NAMALWA (cell line): ENCODE data around the gene MRPL39.

ENCODE experiments used
- DNase-seq: peaks from one replicate; pipeline ENCODE4 v3.0.0-alpha.2; 2015; ENCODE audit warnings: low spot score

MRPL39 gene

GRCh38 chr21:25568246-25568645, 39.0 kb downstream of the MRPL39 start:
- no peak for DNase-seq

GRCh38 chr21:25567472-25567871, 39.8 kb downstream of the MRPL39 start:
- DNase-seq, result no peak

DNA sequence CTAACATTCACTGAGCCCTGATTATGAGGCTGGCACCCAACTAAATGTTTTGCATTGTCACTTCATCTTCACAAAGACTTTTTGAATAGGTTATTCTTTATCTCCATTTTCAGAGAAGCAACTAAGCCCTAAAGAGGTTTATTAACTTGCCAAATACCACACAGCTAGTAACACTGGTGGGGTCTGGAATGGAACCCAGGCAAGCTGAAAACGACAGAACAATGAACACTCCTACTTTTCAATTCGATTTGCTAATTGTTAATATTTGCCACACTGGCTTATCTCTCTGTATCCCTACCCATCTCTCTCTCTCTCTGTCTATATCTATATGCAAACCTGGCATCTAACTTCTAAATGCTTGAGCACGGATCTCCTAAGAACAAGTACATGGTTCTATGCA, 40.6 kb downstream of the MRPL39 start:
- no peak for DNase-seq

- no peak for DNase-seq
Observed at GRCh38 chr21:25565272-25566211, 41.7 kb downstream of the MRPL39 start.

- no peak for DNase-seq
Observed at GRCh38 chr21:25564349-25564948, 42.8 kb downstream of the MRPL39 start.

DNA sequence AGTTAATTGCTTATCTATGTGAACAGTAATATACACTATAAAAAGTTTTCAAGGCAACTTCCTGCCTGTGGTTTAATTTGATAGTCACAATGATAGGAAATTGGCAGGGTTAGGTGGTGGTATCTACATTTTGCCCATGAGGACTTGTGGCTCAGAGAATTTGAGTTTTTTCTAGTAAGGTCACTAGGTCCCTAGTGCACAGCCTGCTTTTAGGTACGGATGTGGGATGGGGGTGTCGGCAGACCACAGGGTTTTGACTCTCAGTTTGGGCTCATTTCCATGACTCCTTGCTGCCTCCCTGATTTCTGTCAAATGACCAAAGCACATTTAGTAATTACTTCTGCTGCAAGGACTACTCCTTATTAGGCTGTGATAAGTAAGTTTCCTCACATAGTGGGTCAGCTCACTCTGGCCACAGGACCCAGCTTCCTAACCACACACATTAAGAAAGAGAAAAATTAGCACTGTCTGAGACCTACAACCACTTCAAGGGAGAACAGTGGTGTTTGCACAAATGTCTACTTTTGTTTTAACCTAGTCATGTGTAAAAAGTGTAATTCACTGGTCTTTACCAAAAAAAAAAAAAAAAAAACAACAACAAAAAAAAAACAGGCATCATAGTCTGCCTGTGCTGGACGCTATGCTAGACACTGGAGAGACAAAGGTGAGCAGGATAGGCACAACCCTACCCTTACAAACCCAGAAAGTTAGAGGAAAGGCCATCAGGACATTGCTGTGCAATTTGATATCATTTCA, 43.7 kb downstream of the MRPL39 start:
- DNase-seq, result peak; percentile 13

DNA sequence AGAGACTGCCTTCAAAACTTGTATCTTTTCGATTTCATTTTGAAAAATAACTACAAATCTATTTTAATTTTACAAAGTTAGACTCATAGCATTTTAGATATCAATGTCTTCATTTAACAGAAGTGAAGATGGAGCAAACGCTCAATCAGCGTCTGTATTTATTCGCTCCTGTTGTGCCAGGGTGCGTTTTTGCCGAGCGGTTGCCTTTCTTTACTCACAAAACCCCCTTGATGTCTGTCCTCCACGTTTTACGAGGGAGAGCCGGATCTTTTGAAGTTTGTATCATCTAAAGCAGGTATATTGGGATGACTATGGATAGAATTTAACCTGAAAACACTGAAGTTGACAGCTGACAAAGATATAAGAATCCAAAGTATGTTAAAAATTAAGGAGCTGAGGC, 44.6 kb downstream of the MRPL39 start:
- DNase-seq, result peak; percentile 37

DNA sequence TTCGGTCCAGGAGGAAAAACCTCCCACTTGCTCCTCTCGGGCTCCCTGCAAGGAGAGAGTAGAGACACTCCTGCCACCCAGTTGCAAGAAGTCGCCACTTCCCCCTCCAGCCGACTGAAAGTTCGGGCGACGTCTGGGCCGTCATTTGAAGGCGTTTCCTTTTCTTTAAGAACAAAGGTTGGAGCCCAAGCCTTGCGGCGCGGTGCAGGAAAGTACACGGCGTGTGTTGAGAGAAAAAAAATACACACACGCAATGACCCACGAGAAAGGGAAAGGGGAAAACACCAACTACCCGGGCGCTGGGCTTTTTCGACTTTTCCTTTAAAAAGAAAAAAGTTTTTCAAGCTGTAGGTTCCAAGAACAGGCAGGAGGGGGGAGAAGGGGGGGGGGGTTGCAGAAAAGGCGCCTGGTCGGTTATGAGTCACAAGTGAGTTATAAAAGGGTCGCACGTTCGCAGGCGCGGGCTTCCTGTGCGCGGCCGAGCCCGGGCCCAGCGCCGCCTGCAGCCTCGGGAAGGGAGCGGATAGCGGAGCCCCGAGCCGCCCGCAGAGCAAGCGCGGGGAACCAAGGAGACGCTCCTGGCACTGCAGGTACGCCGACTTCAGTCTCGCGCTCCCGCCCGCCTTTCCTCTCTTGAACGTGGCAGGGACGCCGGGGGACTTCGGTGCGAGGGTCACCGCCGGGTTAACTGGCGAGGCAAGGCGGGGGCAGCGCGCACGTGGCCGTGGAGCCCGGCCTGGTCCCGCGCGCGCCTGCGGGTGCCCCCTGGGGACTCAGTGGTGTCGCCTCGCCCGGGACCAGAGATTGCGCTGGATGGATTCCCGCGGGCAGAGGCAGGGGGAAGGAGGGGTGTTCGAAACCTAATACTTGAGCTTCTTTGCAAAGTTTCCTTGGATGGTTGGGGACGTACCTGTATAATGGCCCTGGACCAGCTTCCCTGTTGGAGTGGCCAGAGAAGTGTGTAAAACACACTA, 45.3 kb downstream of the MRPL39 start:
- DNase-seq, result peak; percentile 68

GRCh38 chr21:25560891-25561290, 46.4 kb downstream of the MRPL39 start:
- DNase-seq, result no peak

DNA sequence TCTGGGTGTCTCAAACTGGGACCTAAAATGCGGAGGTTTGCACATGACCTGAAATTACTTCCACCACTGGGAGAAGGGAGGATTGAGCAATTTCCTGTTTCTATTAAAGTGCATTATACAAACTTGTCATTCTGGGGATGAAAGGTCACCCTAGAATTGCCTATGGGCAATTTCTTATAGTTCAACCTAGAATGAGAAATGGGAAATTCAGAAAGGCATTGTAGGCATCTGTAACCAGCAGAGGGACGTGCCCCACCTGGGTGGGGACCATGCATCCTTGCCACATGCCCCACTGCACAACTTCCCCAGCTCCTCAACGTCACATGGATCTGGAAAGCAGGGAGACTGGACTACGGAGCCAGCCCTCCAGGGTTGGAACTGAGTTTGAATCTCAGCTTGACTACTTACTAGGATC, 47.0 kb downstream of the MRPL39 start:
- no peak for DNase-seq

DNA sequence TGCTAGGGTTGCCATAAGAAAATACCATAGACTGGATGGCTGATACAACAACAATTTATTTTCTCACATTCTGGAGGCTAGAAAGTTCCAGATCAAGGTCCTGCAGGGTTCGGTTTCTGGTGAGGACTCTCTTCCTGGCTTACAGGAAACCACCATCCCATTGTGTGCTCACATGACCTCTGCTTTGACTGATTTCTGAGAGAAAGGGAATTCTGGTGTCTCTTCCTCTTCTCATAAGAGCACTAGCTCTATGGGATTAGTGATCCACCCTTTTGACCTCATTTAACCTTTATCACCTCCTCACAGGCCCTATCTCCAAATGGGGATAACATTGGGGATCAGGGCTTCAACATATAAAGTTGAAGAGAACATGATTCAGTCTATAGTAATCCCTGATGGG, 47.5 kb downstream of the MRPL39 start:
- DNase-seq, result no peak

- no peak for DNase-seq
Observed at GRCh38 chr21:25558123-25558522, 49.2 kb downstream of the MRPL39 start.

DNA sequence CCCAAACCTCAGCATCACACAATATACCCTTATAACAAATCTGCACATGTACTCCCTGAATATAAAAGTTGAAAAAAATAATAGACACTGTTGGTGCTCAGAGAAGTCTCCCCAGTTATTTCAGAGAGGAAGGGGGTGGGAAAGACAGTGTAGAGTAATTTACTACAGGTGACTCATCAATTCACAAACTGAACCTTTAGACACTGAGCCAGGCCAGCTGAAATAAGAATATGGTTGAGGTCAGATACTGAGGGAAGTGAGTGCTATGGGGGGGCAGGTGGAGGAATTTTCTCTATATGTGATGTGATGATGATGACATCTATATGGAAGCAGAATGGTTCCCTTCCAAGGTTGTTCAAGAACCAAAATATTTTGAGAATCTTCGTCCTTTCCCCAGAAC, 50.1 kb downstream of the MRPL39 start:
- DNase-seq, result no peak

- no peak for DNase-seq
Observed at GRCh38 chr21:25556091-25556490, 51.2 kb downstream of the MRPL39 start.

DNA sequence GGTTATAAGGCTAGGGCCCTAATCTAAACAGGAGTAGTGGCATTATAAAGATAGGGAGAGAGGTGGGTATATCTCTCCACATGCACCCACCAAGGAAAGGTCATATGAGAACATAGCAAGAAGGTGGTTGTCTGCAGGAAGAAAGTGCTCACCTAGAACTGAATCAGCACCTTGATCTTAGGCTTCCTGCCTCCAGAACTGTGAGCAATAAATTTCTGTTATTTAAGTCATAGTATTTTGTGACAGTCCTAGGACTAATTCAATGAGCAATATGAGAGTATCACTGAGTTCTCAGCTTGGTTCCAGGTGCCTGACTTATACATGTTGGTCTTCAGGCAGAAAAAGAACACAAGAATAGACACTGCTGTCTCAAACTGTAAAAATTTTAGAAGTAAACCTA, 51.8 kb downstream of the MRPL39 start:
- DNase-seq, result no peak

DNA sequence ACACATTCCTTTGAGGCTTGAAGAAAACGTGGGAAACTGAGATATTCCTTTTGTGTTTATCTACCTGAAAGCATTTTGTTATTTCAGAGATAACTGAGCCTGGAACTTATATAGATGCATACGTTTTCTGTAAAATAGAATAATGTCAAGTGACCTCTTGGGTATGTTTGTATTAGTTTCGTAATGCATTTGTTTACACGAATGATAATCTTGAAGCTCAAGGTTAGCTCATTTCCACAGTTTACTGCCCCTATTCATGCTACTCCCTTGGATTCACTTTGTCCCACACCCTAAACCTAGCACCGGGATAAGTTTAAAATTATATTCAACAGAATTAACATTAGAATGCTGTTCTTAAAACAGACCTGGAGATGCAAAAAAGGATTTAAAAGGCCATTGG, 54.4 kb downstream of the MRPL39 start:
- DNase-seq, result no peak

- DNase-seq, result no peak
Observed at GRCh38 chr21:25551569-25551968, 55.7 kb downstream of the MRPL39 start.

GRCh38 chr21:25550352-25551120, 56.7 kb downstream of the MRPL39 start:
- no peak for DNase-seq

GRCh38 chr21:25541042-25541441, 66.2 kb downstream of the MRPL39 start:
- no peak for DNase-seq

DNA sequence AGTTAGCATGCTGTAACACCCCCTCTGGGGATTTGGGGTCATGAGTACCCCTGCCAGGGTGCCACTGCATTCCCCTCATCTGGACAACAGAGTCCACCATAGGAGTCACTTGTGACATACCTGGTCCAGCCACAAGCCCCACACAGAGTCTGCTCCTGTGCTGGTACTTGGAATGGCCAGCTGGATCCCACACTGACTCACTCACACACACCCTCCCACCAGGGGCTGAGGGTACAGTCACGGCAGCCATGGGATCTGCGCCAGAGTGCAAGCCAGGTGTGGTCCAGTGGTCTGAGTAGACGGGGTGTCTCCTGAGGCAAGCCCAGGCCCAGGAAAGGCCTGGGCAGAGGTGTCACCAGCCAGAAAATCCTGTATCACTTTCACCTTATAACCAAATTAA, 67.7 kb downstream of the MRPL39 start:
- no peak for DNase-seq

- DNase-seq, result no peak
Observed at GRCh38 chr21:25537174-25537573, 70.1 kb downstream of the MRPL39 start.
